ENCODE data around the gene AIF1L. TPM values are rescaled to one million over a fixed set of nuclear protein-coding genes. Genes with fewer than 3 reads are reported as not detected.

Gene AIF1L
- 10 to 100 TPM in 3 of 4 donors, 1 to 10 TPM in 1; 5.4 to 28.5 (median 17.1) TPM for total RNA-seq

GRCh38 chr9:131096269-131097125 lies at the start of gene AIF1L:
TSS of gene AIF1L (plus strand) at chr9:131096531. CDS start at chr9:131096630, 99 bp downstream.
- Histone ChIP-seq H3K36me3 (no peaks in the 10 kb centered on the region), H3K9me3 (no peaks in the 10 kb centered on the region), H3K27me3 (peaks cover 67% of the 10 kb centered on the region), H3K4me3 (peak within 1 kb of the TSS; percentile 18 to 60), H3K4me1 (peaks cover 0 to 38% (median 15%) of the 10 kb centered on the region in 3 donors), H3K27ac (peak within 1 kb of the TSS in 3 of 4 donors; percentile 64 to 78 (median 64))
- peak in 1 of 2 donors; percentile 30 for TF ChIP-seq POLR2A (IDR thresholded peaks at IDR 0.05)
- no peak for TF ChIP-seq EP300 (IDR thresholded peaks at IDR 0.05)
- ATAC-seq = peak; percentile 35
- 0% methylated on average over 8 of the region's 99 CpGs; no CpG with 5 or more reads in 1 of the 2 donors for WGBS, 2 donors (ENCODE audit: low coverage in 1 of 2)

- Histone ChIP-seq H3K4me1 (peaks cover 0 to 6% (median 0%) of the 10 kb centered on the region in 3 donors), H3K4me3 (no peak overlapping the region), H3K27me3 (peaks cover 10% of the 10 kb centered on the region), H3K27ac (no peak overlapping the region), H3K36me3 (no peaks in the 10 kb centered on the region), H3K9me3 (no peaks in the 10 kb centered on the region)
- no peak for TF ChIP-seq EP300 (IDR thresholded peaks at IDR 0.05)
- peak in 3 of 4 experiments; percentile 78 to 95 (median 86) for TF ChIP-seq CTCF (IDR thresholded peaks at IDR 0.05)
- peak; percentile 8 for TF ChIP-seq POLR2AphosphoS5 (IDR thresholded peaks at IDR 0.05)
- 14 to 20% methylated on average over 5 to 9 of the region's 35 CpGs for WGBS, 2 donors (ENCODE audit: low coverage in 1 of 2)
- ATAC-seq = peak; percentile 84
Observed at GRCh38 chr9:131046581-131047202, 49.6 kb upstream of the AIF1L start.

- TF ChIP-seq CTCF (IDR thresholded peaks at IDR 0.05) = no peak
- TF ChIP-seq EP300 (IDR thresholded peaks at IDR 0.05) = no peak
- TF ChIP-seq POLR2A (IDR thresholded peaks at IDR 0.05) = no peak
- no peak for TF ChIP-seq POLR2AphosphoS5 (IDR thresholded peaks at IDR 0.05)
- Histone ChIP-seq H3K36me3 (no peaks in the 10 kb centered on the region), H3K4me1 (peaks cover 0 to 6% (median 0%) of the 10 kb centered on the region in 3 donors), H3K27ac (no peak overlapping the region), H3K27me3 (peaks cover 20% of the 10 kb centered on the region), H3K9me3 (no peaks in the 10 kb centered on the region), H3K4me3 (no peak overlapping the region)
- WGBS, 2 donors (ENCODE audit: low coverage in 1 of 2) = 100% methylated on average over 1 of the region's 6 CpGs; no CpG with 5 or more reads in 1 of the 2 donors
- ATAC-seq = no peak
Observed at GRCh38 chr9:131048332-131048731, 48.0 kb upstream of the AIF1L start.

GRCh38 chr9:131048820-131049219 lies 47.5 kb upstream of the AIF1L start:
- no peaks in the 10 kb centered on the region for H3K9me3 ChIP-seq
- H3K27ac ChIP-seq = no peak overlapping the region
- no peaks in the 10 kb centered on the region for H3K36me3 ChIP-seq
- peaks cover 23% of the 10 kb centered on the region for H3K27me3 ChIP-seq
- no peak overlapping the region for H3K4me3 ChIP-seq
- TF ChIP-seq EP300 (IDR thresholded peaks at IDR 0.05) (no peak), POLR2AphosphoS5 (IDR thresholded peaks at IDR 0.05) (no peak), CTCF (IDR thresholded peaks at IDR 0.05) (no peak), POLR2A (IDR thresholded peaks at IDR 0.05) (no peak)
- ATAC-seq = no peak
- peaks cover 0 to 6% (median 0%) of the 10 kb centered on the region in 3 donors for H3K4me1 ChIP-seq
- 88% methylated on average over 3 of the region's 8 CpGs; no CpG with 5 or more reads in 1 of the 2 donors for WGBS, 2 donors (ENCODE audit: low coverage in 1 of 2)
